Measurements from ENCODE around the gene SLC27A5.

DNA sequence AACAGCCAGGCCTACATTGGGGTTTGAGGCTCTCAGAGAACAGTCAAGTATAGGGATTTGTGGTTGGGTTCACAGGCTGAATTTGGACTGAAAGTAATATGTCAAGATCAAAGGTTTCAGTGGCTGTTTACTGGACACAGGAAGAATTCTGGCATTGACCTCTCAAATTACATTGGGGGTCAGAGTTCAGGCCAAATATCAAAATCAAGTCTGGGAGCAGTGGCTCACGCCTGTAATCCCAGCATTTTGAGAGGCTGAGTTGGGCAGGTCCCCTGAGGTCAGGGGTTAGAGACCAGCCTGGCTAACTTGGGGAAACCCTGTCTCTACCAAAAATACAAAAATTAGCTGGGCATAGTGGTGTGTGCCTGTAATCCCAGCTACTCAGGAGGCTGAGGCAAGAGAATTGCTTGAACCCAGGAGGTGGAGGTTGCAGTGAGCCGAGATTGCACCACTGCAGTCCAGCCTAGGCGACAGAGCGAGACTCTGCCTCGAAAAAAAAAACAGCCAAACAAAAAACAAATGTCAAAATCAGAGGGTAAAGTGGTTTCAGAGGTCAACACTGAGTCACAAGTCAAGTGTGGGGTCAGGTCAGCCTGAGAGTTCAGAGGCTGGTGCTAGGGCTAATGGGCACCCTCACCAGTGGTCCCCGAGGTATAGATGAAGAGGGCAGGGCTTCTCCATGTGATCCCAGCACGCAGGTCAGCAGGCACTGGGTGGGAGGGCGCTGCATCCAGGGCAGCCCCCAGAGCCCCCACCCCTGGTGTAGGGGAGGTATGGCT is 1.5 kb downstream of the SLC27A5 start:
- TF ChIP-seq, protein P1, sequence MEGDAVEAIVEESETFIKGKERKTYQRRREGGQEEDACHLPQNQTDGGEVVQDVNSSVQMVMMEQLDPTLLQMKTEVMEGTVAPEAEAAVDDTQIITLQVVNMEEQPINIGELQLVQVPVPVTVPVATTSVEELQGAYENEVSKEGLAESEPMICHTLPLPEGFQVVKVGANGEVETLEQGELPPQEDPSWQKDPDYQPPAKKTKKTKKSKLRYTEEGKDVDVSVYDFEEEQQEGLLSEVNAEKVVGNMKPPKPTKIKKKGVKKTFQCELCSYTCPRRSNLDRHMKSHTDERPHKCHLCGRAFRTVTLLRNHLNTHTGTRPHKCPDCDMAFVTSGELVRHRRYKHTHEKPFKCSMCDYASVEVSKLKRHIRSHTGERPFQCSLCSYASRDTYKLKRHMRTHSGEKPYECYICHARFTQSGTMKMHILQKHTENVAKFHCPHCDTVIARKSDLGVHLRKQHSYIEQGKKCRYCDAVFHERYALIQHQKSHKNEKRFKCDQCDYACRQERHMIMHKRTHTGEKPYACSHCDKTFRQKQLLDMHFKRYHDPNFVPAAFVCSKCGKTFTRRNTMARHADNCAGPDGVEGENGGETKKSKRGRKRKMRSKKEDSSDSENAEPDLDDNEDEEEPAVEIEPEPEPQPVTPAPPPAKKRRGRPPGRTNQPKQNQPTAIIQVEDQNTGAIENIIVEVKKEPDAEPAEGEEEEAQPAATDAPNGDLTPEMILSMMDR (IDR thresholded peaks at IDR 0.05) = no peak
- TF ChIP-seq POLR2A (IDR thresholded peaks at IDR 0.05; ENCODE audit: low read length) (no peak), ESRRA (IDR thresholded peaks at IDR 0.05; ENCODE audit: borderline replicate concordance, low read length) (no peak), CBX2 (IDR thresholded peaks at IDR 0.05; ENCODE audit: borderline replicate concordance, low read depth) (no peak), EP300 (IDR thresholded peaks at IDR 0.05) (no peak), RAD21 (conservative IDR thresholded peaks at IDR 0.05 in 1 of 2, IDR thresholded peaks at IDR 0.05 in 1 of 2) (no peak)
- TF ChIP-seq, protein P2, sequence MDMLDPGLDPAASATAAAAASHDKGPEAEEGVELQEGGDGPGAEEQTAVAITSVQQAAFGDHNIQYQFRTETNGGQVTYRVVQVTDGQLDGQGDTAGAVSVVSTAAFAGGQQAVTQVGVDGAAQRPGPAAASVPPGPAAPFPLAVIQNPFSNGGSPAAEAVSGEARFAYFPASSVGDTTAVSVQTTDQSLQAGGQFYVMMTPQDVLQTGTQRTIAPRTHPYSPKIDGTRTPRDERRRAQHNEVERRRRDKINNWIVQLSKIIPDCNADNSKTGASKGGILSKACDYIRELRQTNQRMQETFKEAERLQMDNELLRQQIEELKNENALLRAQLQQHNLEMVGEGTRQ (IDR thresholded peaks at IDR 0.05) = no peak
- TF ChIP-seq, protein P3, sequence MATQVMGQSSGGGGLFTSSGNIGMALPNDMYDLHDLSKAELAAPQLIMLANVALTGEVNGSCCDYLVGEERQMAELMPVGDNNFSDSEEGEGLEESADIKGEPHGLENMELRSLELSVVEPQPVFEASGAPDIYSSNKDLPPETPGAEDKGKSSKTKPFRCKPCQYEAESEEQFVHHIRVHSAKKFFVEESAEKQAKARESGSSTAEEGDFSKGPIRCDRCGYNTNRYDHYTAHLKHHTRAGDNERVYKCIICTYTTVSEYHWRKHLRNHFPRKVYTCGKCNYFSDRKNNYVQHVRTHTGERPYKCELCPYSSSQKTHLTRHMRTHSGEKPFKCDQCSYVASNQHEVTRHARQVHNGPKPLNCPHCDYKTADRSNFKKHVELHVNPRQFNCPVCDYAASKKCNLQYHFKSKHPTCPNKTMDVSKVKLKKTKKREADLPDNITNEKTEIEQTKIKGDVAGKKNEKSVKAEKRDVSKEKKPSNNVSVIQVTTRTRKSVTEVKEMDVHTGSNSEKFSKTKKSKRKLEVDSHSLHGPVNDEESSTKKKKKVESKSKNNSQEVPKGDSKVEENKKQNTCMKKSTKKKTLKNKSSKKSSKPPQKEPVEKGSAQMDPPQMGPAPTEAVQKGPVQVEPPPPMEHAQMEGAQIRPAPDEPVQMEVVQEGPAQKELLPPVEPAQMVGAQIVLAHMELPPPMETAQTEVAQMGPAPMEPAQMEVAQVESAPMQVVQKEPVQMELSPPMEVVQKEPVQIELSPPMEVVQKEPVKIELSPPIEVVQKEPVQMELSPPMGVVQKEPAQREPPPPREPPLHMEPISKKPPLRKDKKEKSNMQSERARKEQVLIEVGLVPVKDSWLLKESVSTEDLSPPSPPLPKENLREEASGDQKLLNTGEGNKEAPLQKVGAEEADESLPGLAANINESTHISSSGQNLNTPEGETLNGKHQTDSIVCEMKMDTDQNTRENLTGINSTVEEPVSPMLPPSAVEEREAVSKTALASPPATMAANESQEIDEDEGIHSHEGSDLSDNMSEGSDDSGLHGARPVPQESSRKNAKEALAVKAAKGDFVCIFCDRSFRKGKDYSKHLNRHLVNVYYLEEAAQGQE (IDR thresholded peaks at IDR 0.05) = no peak

All from A549 (cell line).